Peyer's patch (tissue), 4 donors: ENCODE measurements around the gene AUTS2. TPM values are rescaled to one million over a fixed set of nuclear protein-coding genes. Genes with fewer than 3 reads are reported as not detected.

ENCODE experiments used
- DNase-seq, 3 donors: peaks; one replicate each; pipeline ENCODE4 v3.0.0-alpha.2; 2017 to 2019
- H3K27ac ChIP-seq, 4 donors: fragments of 200-600 bp; sonication (generic); one replicate each; pipeline ENCODE4 v1.5.1; 2016 to 2019
- H3K27me3 ChIP-seq, 2 donors: fragments of 200-600 bp; sonication (generic); one replicate each; pipeline ENCODE4 v1.5.1; 2019
- H3K36me3 ChIP-seq, 3 donors: fragments of 200-600 bp; sonication (generic); one replicate each; pipeline ENCODE4 v1.5.1; 2016 to 2019
- H3K4me1 ChIP-seq, 4 donors: fragments of 200-600 bp; sonication (generic); one replicate each; pipeline ENCODE4 v1.5.1; 2016 to 2019
- H3K4me3 ChIP-seq, 4 donors: fragments of 200-600 bp; sonication (generic); 1 replicate in 3 of 4; 2 replicates in 1 of 4; pipeline ENCODE4 v1.5.1; 2016 to 2019; ENCODE audit warnings: mild to moderate bottlenecking in 1 of 4
- H3K9me3 ChIP-seq, 4 donors: fragments of 200-600 bp; sonication (generic); one replicate each; pipeline ENCODE4 v1.5.1; 2016 to 2019; ENCODE audit warnings: mild to moderate bottlenecking in 1 of 4
- POLR2A ChIP-seq, 2 donors: fragments of 450-650 bp; IDR thresholded peaks; one replicate each; pipeline ENCODE4 v1.5.1; 2017; ENCODE audit warnings: antibody characterized with exemption in 2 of 2, mild to moderate bottlenecking in 2 of 2, moderate library complexity in 2 of 2
- total RNA-seq, 4 donors: library from RNA; depleted of rRNA; stranded (reverse); fragments of >200 nt; gene quantifications; one replicate each; pipeline ENCODE4 v1.1.0, GENCODE V29; 2016
- TF ChIP-seq, protein P1 (sequence below), 6 experiments: fragments of 450-650 bp in 4 of 6; fragments of 200-600 bp in 2 of 6; sonication (generic) in 1 of 6; IDR thresholded peaks; one replicate each; pipeline ENCODE4 v1.5.1; 2017 to 2019; ENCODE audit warnings: antibody characterized with exemption in 6 of 6, mild to moderate bottlenecking in 3 of 6, moderate library complexity in 1 of 6

The AUTS2 gene
- total RNA-seq, 4 donors from 2014 or later: 55.9 to 90.0 (median 72.6) TPM

DNA sequence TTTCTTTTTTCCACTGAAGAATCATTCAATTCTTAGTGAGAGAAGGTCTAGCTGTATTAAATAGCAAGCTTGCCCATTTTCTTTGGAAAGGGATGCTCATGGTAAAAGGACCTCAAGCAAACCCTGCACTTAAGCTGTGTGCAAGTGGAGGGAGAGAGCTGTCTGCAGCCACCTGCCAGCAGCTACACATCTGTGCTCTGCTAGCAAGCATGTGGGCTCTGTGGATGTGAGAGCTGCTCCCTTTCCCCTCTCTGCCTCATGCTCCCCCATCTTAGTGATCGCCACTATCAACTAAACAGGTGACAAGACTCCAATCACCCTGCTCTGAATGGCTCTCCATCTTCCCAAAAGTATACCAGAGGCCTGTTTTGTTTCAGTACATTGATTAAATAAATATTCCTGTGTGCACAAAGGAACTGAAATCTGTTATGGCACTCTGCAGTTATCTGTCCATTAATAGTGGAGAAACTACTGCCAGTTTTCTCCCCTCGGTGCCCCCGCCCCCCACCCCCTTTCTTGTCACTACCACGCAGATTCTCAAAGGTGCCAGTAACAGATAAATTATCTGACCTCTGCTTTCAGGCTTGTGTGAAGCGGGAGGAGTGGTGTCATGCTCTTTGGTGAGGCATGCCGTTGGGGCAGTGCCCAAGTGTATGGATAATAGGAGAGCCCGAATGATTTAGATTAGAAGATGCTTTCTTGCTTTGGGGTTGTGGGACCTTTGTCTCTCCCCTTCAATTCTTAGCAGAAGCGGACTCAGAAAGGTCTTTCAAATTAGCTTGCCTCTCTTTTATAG lies 26.4 kb downstream of the AUTS2 start:
- no peaks in the 10 kb centered on the region for H3K36me3 ChIP-seq
- no peak for TF ChIP-seq POLR2A (IDR thresholded peaks at IDR 0.05)
- TF ChIP-seq, protein P1, sequence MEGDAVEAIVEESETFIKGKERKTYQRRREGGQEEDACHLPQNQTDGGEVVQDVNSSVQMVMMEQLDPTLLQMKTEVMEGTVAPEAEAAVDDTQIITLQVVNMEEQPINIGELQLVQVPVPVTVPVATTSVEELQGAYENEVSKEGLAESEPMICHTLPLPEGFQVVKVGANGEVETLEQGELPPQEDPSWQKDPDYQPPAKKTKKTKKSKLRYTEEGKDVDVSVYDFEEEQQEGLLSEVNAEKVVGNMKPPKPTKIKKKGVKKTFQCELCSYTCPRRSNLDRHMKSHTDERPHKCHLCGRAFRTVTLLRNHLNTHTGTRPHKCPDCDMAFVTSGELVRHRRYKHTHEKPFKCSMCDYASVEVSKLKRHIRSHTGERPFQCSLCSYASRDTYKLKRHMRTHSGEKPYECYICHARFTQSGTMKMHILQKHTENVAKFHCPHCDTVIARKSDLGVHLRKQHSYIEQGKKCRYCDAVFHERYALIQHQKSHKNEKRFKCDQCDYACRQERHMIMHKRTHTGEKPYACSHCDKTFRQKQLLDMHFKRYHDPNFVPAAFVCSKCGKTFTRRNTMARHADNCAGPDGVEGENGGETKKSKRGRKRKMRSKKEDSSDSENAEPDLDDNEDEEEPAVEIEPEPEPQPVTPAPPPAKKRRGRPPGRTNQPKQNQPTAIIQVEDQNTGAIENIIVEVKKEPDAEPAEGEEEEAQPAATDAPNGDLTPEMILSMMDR (IDR thresholded peaks at IDR 0.05): no peak
- H3K27ac ChIP-seq: no peak overlapping the region
- no peaks in the 10 kb centered on the region for H3K27me3 ChIP-seq
- no peaks in the 10 kb centered on the region for H3K4me1 ChIP-seq
- H3K4me3 ChIP-seq: no peak overlapping the region
- no peak for DNase-seq
- no peaks in the 10 kb centered on the region for H3K9me3 ChIP-seq

DNA sequence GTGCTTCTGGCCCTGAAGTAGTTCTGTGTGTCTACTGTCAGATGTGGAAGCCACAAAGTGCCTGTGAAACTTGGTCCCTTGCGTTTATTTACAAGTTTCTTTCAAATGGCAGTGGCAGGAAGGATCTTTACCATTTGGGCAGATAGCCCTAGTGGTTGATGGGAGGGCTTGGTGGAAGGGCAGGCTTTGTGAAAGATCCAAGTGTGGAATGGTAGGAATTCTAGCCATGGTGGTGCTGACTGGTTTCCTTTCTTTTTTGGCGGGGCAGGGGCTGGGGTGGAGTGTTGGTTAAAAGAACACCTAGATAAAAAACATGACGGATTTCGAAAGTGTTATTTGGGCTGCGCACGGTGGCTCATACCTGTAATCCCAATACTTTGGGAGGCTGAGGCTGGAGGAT lies 27.0 kb downstream of the AUTS2 start:
- Histone ChIP-seq H3K9me3 (no peaks in the 10 kb centered on the region), H3K27me3 (no peaks in the 10 kb centered on the region), H3K27ac (no peak overlapping the region), H3K36me3 (no peaks in the 10 kb centered on the region), H3K4me1 (no peaks in the 10 kb centered on the region), H3K4me3 (no peak overlapping the region)
- DNase-seq: no peak
- TF ChIP-seq, protein P1 (IDR thresholded peaks at IDR 0.05): no peak
- TF ChIP-seq POLR2A (IDR thresholded peaks at IDR 0.05): no peak

DNA sequence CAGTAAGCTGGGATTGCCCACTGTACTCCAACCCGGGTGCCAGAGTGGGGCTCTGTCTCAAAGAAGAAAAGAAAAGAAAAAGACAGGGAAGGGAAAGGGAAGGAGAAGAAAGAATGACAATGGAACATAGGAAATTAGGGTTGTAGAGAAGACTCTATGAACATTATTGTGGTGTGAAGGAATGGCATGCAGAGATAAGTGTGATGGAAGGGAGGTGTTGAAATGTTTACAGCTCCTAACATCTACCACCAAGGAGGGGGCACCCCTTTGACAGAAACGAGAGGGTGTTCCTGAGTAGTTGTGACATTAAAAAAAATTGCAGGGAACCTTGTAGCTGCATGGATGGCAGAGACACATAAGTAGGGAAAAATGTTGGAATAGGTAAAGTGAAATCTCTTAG lies 27.5 kb downstream of the AUTS2 start:
- H3K9me3 ChIP-seq: no peaks in the 10 kb centered on the region
- DNase-seq: no peak
- H3K27ac ChIP-seq: no peak overlapping the region
- no peaks in the 10 kb centered on the region for H3K27me3 ChIP-seq
- H3K4me3 ChIP-seq: no peak overlapping the region
- TF ChIP-seq, protein P1 (IDR thresholded peaks at IDR 0.05): no peak
- TF ChIP-seq POLR2A (IDR thresholded peaks at IDR 0.05): no peak
- no peaks in the 10 kb centered on the region for H3K36me3 ChIP-seq
- no peaks in the 10 kb centered on the region for H3K4me1 ChIP-seq

DNA sequence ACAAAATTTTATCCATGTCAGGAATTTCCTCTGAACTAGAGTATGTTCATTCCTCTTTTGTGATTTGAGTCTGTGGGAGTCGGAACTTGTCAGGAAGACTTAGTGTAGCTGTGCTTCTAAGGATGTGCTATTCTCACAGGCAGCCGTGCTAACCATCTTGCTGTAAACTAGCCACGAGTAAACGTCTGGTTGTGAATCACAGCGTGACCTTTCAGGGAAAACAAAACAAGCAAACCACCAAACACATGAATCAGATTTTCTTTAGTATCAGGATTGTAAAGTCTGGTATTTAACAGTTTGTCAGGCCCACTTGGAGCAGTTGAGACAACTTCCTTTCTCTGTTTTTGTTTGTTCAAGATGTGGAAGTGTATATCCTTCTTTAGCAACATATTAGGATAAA lies 32.0 kb downstream of the AUTS2 start:
- no peak for DNase-seq
- Histone ChIP-seq H3K4me3 (no peak overlapping the region), H3K27me3 (no peaks in the 10 kb centered on the region), H3K36me3 (no peaks in the 10 kb centered on the region), H3K4me1 (no peaks in the 10 kb centered on the region), H3K27ac (no peak overlapping the region), H3K9me3 (no peaks in the 10 kb centered on the region)
- no peak for TF ChIP-seq POLR2A (IDR thresholded peaks at IDR 0.05)
- TF ChIP-seq, protein P1 (IDR thresholded peaks at IDR 0.05): no peak

DNA sequence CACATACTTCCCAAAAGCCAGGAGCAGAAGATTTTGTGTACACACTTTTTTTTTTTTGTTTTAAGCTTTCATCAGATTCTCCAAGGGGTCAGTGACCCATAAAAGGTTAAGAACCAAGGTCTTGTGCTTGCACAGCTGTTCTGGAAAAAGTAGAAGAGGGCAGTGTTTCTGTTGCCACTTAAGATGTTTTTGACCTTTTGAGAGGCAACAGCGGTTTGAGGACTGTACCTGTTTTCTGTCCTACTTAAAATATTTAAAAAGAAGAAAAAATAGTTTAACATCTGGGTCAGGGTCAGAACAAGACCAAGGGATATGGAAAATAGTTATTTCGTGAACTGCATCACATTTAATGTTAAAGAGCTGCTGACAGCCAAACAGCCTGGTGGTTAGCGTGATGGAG lies 32.9 kb downstream of the AUTS2 start:
- H3K27ac ChIP-seq: no peak overlapping the region
- no peaks in the 10 kb centered on the region for H3K9me3 ChIP-seq
- TF ChIP-seq, protein P1 (IDR thresholded peaks at IDR 0.05): no peak
- no peak for TF ChIP-seq POLR2A (IDR thresholded peaks at IDR 0.05)
- no peak overlapping the region for H3K4me3 ChIP-seq
- no peak for DNase-seq
- no peaks in the 10 kb centered on the region for H3K27me3 ChIP-seq
- no peaks in the 10 kb centered on the region for H3K4me1 ChIP-seq
- no peaks in the 10 kb centered on the region for H3K36me3 ChIP-seq
